GM23338 (cell line): ENCODE measurements around the gene RASGRP1. TPM values are rescaled to one million over a fixed set of nuclear protein-coding genes. Genes with fewer than 3 reads are reported as not detected.

Experiments used
- ATAC-seq: fragments of 200-7000 bp; cut with Tn5 transposase; 3 replicates; pipeline ENCODE4 v1.9.1; 2020
- DNase-seq: peaks from one replicate; pipeline ENCODE4 v3.0.0-alpha.2; 2015; ENCODE audit warnings: low spot score
- H2AFZ ChIP-seq: fragments of 200-600 bp; sonication (generic); 2 replicates; pipeline ENCODE4 v1.8.0; 2016; ENCODE audit warnings: antibody characterized with exemption, mild to moderate bottlenecking, moderate library complexity
- H3F3A ChIP-seq: fragments of 200-600 bp; sonication (generic); replicated peaks from 2 replicates; pipeline ENCODE4 v1.8.0; 2017; ENCODE audit warnings: antibody characterized with exemption, mixed run types, low read depth
- H3K27ac ChIP-seq: fragments of 200-600 bp; sonication (generic); 2 replicates; pipeline ENCODE4 v1.6.1; 2016; ENCODE audit warnings: low read depth
- H3K27me3 ChIP-seq: fragments of 200-600 bp; sonication (generic); 2 replicates; pipeline ENCODE4 v1.8.0; 2016; ENCODE audit warnings: mild to moderate bottlenecking, mixed run types, moderate library complexity; ENCODE audit not compliant: insufficient read depth
- H3K36me3 ChIP-seq: fragments of 200-600 bp; sonication (generic); 2 replicates; pipeline ENCODE4 v1.8.0; 2016; ENCODE audit warnings: mild to moderate bottlenecking; ENCODE audit not compliant: insufficient read depth
- H3K4me1 ChIP-seq: fragments of 200-600 bp; sonication (generic); 2 replicates; pipeline ENCODE4 v1.8.0; 2016; ENCODE audit warnings: mild to moderate bottlenecking, moderate library complexity; ENCODE audit not compliant: insufficient read depth
- H3K4me2 ChIP-seq: fragments of 200-600 bp; sonication (generic); 2 replicates; pipeline ENCODE4 v1.7.1; 2017; ENCODE audit warnings: mixed run types
- H3K4me3 ChIP-seq: fragments of 200-600 bp; sonication (generic); 2 replicates; pipeline ENCODE4 v1.6.1; 2016; ENCODE audit warnings: mixed run types
- H3K79me2 ChIP-seq: fragments of 200-600 bp; sonication (generic); replicated peaks from 2 replicates; pipeline ENCODE4 v1.8.0; 2017; ENCODE audit warnings: mild to moderate bottlenecking; ENCODE audit not compliant: insufficient read depth
- H3K9me2 ChIP-seq: fragments of 200-600 bp; sonication (generic); 2 replicates; pipeline ENCODE4 v1.8.0; 2017; ENCODE audit not compliant: insufficient read depth
- H4K20me1 ChIP-seq: fragments of 200-600 bp; sonication (generic); replicated peaks from 2 replicates; pipeline ENCODE4 v1.8.0; 2017; ENCODE audit warnings: mild to moderate bottlenecking; ENCODE audit not compliant: insufficient read depth
- H3K27ac Mint-ChIP-seq: 2 replicates; pipeline ENCODE4 v1.8.0; 2020; ENCODE audit warnings: inconsistent platforms, mild to moderate bottlenecking, moderate library complexity, mixed read lengths
- H3K27me3 Mint-ChIP-seq: 3 replicates; pipeline ENCODE4 v1.8.0; 2022; ENCODE audit warnings: low read depth, mild to moderate bottlenecking, moderate library complexity, mixed read lengths, inconsistent platforms; ENCODE audit not compliant: insufficient read depth, poor library complexity
- H3K36me3 Mint-ChIP-seq: 3 replicates; pipeline ENCODE4 v1.8.0; 2021; ENCODE audit warnings: low read depth, mild to moderate bottlenecking, inconsistent platforms, moderate library complexity, mixed read lengths
- H3K4me1 Mint-ChIP-seq: 3 replicates; pipeline ENCODE4 v1.8.0; 2020; ENCODE audit warnings: mild to moderate bottlenecking, inconsistent platforms, mixed read lengths
- H3K4me3 Mint-ChIP-seq: 3 replicates; pipeline ENCODE4 v1.8.0; 2021; ENCODE audit warnings: moderate library complexity, mild to moderate bottlenecking, inconsistent platforms, mixed read lengths
- H3K9me3 Mint-ChIP-seq: 3 replicates; pipeline ENCODE4 v1.8.0; 2020; ENCODE audit warnings: moderate library complexity, mild to moderate bottlenecking, inconsistent platforms, mixed read lengths
- EZH2 ChIP-seq: fragments of 200-600 bp; sonication (generic); IDR thresholded peaks from one replicate; pipeline ENCODE4 v1.8.0; 2017; ENCODE audit warnings: antibody characterized with exemption, mild to moderate bottlenecking, low read depth; ENCODE audit not compliant: unreplicated experiment
- EZH2phosphoT487 ChIP-seq: fragments of 200-600 bp; sonication (generic); IDR thresholded peaks from one replicate; pipeline ENCODE4 v1.8.1; 2018; ENCODE audit warnings: antibody characterized with exemption; ENCODE audit not compliant: unreplicated experiment
- JUNB ChIP-seq: IDR thresholded peaks from one replicate; pipeline ENCODE4 v1.6.1; 2016; ENCODE audit warnings: antibody characterized with exemption; ENCODE audit not compliant: unreplicated experiment
- NANOG ChIP-seq: IDR thresholded peaks from 2 replicates; pipeline ENCODE4 v1.6.1; 2016; ENCODE audit warnings: antibody characterized with exemption, borderline replicate concordance
- POLR2AphosphoS5 ChIP-seq: IDR thresholded peaks from 2 replicates; pipeline ENCODE4 v1.6.1; 2016; ENCODE audit warnings: antibody characterized with exemption, low read depth
- STAT1 ChIP-seq: IDR thresholded peaks from one replicate; pipeline ENCODE4 v1.6.1; 2016; ENCODE audit warnings: antibody characterized with exemption; ENCODE audit not compliant: unreplicated experiment
- ZNF462 ChIP-seq: fragments of 250-450 bp; sonication (Bioruptor Pico); IDR thresholded peaks from 2 replicates; pipeline ENCODE4 v1.5.0; 2020; ENCODE audit warnings: mild to moderate bottlenecking, moderate library complexity
- polyA plus RNA-seq: library from polyadenylated mRNA; unstranded; fragments of >200 nt; fragmentation: Nextera tagmentation; extraction: Ambion mirVana; gene quantifications from 2 replicates; pipeline ENCODE4 v1.2.1, GENCODE V29; 2016
- total RNA-seq: library from RNA; depleted of rRNA; stranded (reverse); fragments of >200 nt; shearing (Covaris generic); gene quantifications from 2 replicates; pipeline ENCODE4 v1.2.3, GENCODE V29; 2014

RASGRP1 gene
- total and polyA plus RNA-seq, 2 experiments from 2014 or later = 1.1 to 1.2 TPM

- TF ChIP-seq ZNF462 (CRISPR knock-in tag) (no peak), NANOG (no peak), EZH2phosphoT487 (no peak), STAT1 (no peak)
These were observed 4.1 kb downstream of the RASGRP1 start (continued) for GRCh38 chr15:38560456-38560926.

- DNase-seq (no peak), ATAC-seq (no peak)
- no peak overlapping the region for H3K27ac ChIP-seq
- H3K9me2 ChIP-seq = no peaks in the 10 kb centered on the region
- no peaks in the 10 kb centered on the region for H3K36me3 Mint-ChIP-seq
- no peaks in the 10 kb centered on the region for H3K9me3 Mint-ChIP-seq
- H2AFZ ChIP-seq = no peak overlapping the region
- peaks cover 3% of the 10 kb centered on the region; the same call in 2 of the 3 replicates for H3K4me1 Mint-ChIP-seq
- H3K4me2 ChIP-seq = no peak overlapping the region
- H3K27ac Mint-ChIP-seq = no peak overlapping the region
- no peaks in the 10 kb centered on the region for H3K36me3 ChIP-seq
- no peak overlapping the region for H3K4me3 ChIP-seq
- no peaks in the 10 kb centered on the region for H3K79me2 ChIP-seq
- H3K27me3 ChIP-seq = peaks cover 18% of the 10 kb centered on the region
- no peaks in the 10 kb centered on the region for H3F3A ChIP-seq
- no peaks in the 10 kb centered on the region for H4K20me1 ChIP-seq
- peaks cover 8% of the 10 kb centered on the region for H3K27me3 Mint-ChIP-seq
- no peaks in the 10 kb centered on the region for H3K4me1 ChIP-seq
- no peak overlapping the region for H3K4me3 Mint-ChIP-seq
- no peak for TF ChIP-seq POLR2AphosphoS5
- no peak for TF ChIP-seq JUNB
- TF ChIP-seq ZNF462 (CRISPR knock-in tag) = no peak
- no peak for TF ChIP-seq EZH2
- no peak for TF ChIP-seq STAT1
These were observed 4.8 kb downstream of the RASGRP1 start for GRCh38 chr15:38559636-38560307.
